Fibroblast of lung (primary cell): Measurements from ENCODE around the gene CCDC146.
"Not testable (repeated sequence)": the region's sequence is repeated elsewhere in the genome, so short reads cannot be mapped to it uniquely, and the experiment has no call there.

Experiments used
- CTCF ChIP-seq, 2 donors: IDR thresholded peaks in 1 of 2; conservative IDR thresholded peaks in 1 of 2; 1 replicate in 1 of 2; 2 replicates in 1 of 2; pipeline ENCODE4 v1.5.1; 2011 to 2012; ENCODE audit warnings: low read length in 2 of 2, control low read depth in 1 of 2, inconsistent platforms in 1 of 2, low read depth in 1 of 2, mild to moderate bottlenecking in 1 of 2
- EZH2 ChIP-seq: IDR thresholded peaks from 2 replicates; pipeline ENCODE4 v1.5.1; 2012; ENCODE audit warnings: low read length, control low read depth, mild to moderate bottlenecking; ENCODE audit errors: missing control alignments

- not testable (repeated sequence) for TF ChIP-seq CTCF (conservative IDR thresholded peaks at IDR 0.05 in 1 of 2, IDR thresholded peaks at IDR 0.05 in 1 of 2; ENCODE audit: low read depth in 1 of 2, low read length in 2 of 2); EZH2
These were observed 3.1 kb downstream of the CCDC146 start for GRCh38 chr7:77125486-77125885.
